GM19240 (cell line): ENCODE results near the gene PKN1.

Experiments used
- DNase-seq: peaks from one replicate; pipeline ENCODE4 v3.0.0; 2011; ENCODE audit warnings: low spot score; ENCODE audit not compliant: insufficient read length

PKN1 gene

DNA sequence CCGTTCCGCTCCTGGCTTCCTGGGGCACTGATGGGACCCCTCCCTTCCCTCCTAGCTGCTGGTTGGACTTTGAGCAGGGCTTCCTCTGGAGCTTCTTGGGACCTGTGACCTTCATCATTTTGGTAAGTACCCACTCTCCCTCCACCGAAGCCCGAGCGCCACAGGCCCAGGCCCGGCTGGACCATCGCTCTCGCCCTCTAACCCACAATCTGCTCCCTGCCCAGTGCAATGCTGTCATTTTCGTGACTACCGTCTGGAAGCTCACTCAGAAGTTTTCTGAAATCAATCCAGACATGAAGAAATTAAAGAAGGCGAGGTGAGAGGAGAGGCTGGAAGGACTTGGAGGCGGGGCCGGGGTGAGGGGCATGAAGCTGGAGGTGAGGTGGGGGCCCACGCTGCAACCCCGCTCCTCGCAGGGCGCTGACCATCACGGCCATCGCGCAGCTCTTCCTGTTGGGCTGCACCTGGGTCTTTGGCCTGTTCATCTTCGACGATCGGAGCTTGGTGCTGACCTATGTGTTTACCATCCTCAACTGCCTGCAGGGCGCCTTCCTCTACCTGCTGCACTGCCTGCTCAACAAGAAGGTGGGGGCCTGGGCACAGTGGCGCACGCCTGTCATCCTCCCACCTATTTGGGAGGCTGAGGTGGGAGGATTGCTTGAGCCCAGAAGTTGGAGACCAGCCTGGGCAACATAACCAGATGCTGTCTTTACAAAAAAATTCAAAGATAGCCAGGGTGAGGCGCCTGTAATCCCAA, 26.3 kb upstream of the PKN1 start:
- no peak for DNase-seq

DNA sequence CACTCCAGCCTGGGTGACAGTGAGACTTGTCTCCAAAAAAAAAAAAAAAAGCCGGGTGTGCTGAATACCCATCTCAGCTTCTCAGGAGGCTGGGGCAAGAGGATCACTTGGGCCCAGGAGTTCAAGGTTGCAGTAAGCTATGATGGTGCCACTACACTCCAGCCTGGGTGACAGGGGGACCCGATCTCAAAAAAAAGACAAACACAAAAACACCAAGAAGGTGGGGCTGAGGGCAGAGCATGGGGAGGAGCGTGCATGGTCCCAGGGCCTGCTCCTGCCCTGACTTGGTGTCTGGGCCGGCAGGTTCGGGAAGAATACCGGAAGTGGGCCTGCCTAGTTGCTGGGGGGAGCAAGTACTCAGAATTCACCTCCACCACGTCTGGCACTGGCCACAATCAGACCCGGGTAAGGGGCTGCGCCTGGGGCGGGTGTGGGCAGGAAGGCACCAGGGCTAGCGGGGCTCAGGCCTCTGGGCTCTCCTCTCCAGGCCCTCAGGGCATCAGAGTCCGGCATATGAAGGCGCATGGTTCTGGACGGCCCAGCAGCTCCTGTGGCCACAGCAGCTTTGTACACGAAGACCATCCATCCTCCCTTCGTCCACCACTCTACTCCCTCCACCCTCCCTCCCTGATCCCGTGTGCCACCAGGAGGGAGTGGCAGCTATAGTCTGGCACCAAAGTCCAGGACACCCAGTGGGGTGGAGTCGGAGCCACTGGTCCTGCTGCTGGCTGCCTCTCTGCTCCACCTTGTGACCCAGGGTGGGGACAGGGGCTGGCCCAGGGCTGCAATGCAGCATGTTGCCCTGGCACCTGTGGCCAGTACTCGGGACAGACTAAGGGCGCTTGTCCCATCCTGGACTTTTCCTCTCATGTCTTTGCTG, 25.3 kb upstream of the PKN1 start:
- DNase-seq, result no peak

DNA sequence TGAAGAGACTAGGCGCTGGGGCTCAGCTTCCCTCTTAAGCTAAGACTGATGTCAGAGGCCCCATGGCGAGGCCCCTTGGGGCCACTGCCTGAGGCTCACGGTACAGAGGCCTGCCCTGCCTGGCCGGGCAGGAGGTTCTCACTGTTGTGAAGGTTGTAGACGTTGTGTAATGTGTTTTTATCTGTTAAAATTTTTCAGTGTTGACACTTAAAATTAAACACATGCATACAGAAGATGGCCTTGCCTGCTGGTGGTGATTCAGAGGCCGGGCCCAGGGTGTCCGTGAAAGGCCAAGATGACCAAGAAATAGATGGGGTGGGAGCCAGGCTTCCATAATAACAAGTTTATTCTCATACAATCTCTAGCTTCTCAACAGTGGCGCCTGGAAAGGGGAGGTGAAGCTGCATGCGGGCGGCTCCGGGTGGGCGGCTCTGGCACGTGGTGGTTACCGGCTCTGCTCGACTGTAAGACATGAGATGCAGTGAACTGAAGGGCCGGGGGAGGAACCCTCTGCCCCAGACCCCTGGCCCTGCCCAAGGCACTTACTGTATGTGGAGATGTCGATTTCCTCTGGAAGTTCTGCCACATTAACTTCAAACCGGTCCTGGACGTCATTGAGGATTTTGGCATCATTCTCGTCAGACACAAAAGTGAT, 24.5 kb upstream of the PKN1 start:
- no peak for DNase-seq

DNA sequence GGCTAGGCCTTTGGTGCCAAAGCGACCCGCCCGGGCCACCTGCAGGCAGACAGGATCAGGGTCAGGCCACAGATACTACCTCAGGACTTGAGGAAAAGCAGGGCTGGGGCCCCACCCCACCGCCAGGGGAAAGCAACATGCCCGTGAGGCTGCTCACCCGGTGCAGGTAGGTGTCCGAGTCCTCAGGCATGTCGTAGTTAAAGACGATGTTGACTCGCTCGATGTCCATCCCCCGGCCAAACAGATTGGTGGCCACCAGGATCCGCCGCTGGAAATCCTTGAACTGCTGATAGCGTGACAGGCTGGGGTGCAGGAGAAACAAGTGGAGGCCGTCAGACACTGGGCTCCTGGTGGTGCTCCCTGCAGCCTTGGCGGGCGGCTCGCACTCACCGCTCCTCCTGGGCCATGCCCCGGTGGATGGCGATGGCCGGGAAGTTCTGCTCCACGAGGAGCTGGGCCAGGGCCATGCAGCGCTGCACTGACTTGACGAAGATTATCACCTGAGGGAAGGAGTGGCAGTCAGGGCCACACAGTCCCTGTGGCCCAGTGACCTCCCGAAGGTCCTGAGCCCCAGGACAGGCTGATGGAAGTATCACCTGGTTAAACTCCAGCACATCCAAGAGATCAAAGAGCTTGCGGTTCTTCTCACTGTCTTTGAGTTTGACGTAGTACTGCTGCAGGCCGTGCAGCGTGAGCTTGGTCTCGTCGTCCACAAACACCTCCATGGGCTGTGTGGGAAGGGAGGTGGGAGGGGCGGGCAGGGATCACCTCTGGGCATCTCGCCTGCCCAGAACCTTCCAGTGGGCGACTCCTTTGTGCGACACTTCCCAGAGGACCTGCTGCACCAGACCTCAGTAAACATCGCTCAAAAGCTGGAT, 23.7 kb upstream of the PKN1 start:
- DNase-seq, result no peak

DNA sequence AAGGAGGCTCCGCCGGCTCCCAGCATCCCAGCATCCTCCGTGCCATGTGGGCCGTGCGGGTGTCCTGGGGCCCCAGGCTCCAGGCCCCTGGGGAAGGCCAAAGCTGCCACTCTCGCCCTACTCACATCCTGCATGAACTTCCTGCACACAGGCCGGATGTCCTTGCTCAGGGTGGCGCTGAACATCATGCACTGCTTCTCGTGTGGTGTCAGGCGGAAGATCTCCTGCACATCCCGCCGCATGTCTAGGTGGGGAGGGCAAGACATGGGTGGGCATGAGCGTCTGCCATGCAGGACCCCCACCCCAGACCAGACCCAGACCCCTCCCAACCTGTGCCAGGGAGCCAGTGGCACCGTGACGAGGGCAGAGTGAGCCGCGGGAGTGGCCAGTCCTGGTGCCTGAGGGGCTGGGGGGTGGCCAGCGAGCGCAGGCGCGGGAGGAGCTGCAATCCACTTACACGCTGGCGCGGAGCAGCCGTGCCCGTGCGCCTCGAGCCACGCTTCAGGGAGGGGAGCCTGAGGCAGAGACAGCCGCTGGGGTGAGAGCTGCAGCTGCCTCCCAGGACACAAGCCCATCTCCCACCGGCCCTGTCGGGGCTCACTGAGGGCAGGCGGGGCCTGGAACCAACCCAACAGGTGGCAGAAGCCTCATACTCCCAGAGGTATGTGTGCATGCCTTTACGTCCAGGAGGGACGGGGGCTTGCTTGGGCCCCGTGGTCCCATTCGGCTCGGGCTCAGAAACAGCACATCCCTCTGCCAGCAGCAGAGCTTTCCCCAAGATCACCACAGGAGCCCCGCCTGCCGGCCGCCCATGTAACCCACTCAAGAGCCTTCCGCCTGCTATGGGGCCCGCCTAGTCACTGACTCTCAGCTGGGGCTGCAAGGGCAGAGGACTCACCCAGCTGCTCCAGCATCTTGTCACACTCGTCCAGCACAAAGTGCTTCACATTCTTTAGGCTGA, 22.7 kb upstream of the PKN1 start:
- no peak for DNase-seq

- DNase-seq, result no peak
These were observed 21.8 kb upstream of the PKN1 start for GRCh38 chr19:14411161-14411937.

DNA sequence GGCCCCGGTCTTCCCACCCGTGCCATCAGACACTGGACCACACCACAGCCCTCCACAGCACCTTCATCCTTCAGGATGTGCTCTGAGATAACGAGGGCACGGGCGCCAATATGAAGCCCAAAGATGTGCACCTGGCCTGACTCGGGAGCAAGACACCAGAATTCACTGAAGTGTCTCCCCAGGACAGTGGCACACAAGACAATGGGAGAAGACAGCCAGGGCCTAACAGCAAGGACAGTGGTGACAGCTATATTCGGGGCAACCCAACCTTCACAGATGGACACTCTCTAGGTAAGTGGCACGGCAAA, 21.2 kb upstream of the PKN1 start:
- no peak for DNase-seq

- DNase-seq, result no peak
These were observed 20.6 kb upstream of the PKN1 start for GRCh38 chr19:14412324-14412995.

GRCh38 chr19:14412996-14413692, 20.0 kb upstream of the PKN1 start:
- DNase-seq, result no peak

- no peak for DNase-seq
These were observed 19.4 kb upstream of the PKN1 start for GRCh38 chr19:14413693-14414181.

DNA sequence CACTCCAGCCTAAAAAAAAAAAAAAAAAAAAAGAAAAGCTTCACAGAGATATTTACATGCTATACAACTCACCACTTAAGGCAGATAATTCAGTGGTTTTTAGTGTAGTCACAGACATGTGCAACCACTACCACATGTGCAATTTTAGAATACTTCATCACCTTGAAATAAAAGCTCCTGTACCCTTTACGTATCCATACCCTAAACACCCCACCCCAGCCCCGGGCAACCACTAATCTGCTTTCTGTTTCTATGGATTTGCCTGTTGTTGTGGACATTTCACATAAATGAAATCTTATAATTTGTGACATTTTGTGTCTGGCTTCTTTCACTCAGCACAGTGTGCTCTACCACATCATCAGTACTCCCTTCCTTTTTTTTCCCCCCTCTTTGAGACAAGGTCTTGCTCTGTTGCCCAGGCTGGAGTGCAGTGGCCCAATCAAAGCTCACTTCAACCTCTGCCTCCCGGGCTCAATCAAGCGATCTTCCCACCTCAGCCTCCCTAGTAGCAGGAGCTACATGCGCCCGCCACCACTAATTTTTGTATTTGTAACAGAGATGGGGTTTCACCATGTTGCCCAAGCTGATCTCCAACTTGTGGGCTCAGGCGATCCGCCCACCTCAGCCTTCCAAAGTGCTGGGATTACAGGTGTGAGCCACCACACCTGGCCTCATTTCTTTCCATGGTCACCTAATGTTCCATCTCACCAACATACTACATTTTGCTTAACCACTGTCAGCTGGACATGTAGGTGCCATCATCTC, 18.0 kb upstream of the PKN1 start:
- DNase-seq, result no peak

DNA sequence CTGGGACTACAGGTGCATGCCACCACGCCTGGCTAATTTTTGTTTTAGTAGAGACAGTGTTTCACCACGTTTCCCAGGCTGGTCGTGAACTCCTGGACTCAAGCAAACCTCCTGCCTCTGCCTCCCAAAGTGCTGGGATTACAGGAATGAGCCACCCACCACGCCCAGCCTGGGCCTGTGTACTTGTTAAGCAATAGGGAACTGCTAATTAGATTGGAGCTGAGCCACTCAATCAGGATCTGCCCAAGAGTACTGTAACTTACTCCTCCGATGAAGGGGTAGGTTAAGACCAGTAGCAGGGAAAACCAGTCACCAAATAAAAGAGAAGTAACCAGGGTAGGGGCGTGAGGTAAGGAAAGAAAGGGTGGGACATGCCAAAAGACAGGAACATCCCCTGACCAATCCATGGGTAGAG, 16.3 kb upstream of the PKN1 start:
- no peak for DNase-seq

DNA sequence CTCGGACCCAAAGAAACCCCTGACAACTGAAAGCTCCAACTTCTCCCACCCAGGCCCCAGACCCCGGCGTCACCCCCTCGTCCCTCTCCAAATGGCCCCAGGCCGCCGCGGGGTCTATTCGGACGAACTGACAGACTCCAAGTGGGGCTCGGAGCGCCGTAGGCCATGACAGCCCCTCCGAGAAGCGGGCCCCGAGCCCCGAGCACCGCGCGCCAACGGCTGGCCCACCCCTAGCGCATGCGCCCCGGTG, 14.3 kb upstream of the PKN1 start:
- peak; percentile 81 for DNase-seq

DNA sequence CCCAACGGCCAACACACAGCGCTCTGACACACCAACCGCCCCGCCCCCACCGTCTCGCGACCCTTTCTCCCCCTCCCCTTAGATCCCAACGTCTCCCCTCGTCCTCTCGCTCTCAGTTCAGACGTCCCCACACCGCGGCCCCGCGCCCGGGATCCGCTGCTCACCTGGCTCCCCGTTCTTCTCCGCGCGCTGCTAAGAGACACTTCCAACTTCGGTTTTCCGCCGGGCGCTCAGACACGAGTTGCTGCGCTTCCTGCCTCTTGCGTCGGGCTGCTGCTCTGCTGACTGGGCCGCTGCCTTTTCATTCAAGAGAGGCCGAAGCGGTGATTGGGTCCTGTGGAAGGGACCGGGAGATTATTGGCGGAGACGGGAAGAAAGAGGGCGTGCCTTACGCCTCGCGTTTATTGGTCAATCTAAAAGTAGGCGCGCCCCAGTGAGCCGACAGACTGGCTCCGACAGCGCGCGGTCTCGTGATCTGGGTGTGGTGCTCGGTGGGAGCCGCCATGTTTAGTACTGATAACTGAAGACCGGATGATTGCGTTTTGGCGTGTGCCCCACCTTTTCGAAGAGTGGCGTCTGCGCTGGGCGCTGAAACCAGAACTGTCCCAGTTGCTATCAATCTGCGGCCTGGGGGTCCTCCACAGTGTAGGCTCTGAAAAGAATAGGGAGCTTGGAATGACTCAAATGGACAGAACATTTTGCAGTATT, 13.8 kb upstream of the PKN1 start, which contains the start of gene DDX39A:
TSS of gene DDX39A (minus strand) at position 236 of the 708 bp plus-strand sequence. CDS start 6,121 bp downstream, outside the sequence.
- peak; percentile 93 for DNase-seq

DNA sequence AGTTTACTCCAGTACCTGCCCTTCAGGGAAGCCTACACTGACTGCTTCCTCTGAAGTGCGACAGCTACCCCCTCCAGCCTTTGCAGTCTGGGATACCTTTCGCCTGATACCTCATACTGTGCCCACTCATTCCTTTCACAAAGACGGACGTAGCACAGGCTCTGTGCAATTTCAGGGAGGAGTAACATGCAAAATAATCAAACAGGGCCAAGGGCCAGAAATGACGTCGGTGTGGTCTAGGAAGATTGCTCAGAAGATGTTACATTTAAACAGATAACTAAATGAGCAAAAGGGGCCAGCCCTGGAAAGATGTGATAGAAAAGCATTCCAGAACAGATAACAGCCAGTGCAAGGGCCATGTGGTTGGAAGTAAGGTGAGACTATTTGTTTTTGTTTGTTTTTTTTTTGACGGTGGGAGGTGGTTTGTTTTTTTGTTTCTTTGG, 7.4 kb upstream of the PKN1 start:
- no peak for DNase-seq

GRCh38 chr19:14427461-14427860, 5.6 kb upstream of the PKN1 start:
- DNase-seq, result no peak
